ENCODE data around the gene CXorf65.

The CXorf65 gene

DNA sequence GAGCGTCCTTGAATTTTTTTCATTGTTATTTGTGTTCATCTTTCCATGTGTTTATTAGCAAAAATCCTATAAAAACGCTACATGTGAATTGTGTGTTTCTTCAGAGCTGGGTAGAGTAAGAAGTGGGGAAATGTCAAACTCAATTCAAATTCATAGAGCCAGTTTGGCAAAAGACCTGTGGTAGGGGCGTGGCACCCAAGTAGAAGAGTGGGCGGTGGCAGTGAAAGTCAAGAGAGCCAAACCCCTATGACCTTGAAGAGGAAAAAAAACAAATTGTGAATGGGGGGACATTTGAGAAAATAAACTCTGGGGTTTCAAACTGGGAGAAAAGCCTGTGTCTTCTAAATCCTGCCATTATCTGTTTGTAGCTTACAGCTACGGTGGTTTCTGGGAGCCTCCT lies 15.3 kb downstream of the CXorf65 start:
- Histone ChIP-seq H3K9me3 (ENCODE audit: control insufficient read depth, low read length) (no peaks in the 10 kb centered on the region), H3K4me3 (ENCODE audit: low read length) (no peak overlapping the region), H3K4me1 (ENCODE audit: control insufficient read depth, insufficient read depth, low read length) (peaks cover 2% of the 10 kb centered on the region), H3K9ac (ENCODE audit: low read length) (no peak overlapping the region), H3K36me3 (ENCODE audit: control insufficient read depth, insufficient read depth, low read length, severe bottlenecking) (no peaks in the 10 kb centered on the region), H3K27me3 (replicated peaks; ENCODE audit: control insufficient read depth, insufficient read depth, low read length) (peaks cover 1% of the 10 kb centered on the region)
- no peak for DNase-seq (ENCODE audit: low read depth)

DNA sequence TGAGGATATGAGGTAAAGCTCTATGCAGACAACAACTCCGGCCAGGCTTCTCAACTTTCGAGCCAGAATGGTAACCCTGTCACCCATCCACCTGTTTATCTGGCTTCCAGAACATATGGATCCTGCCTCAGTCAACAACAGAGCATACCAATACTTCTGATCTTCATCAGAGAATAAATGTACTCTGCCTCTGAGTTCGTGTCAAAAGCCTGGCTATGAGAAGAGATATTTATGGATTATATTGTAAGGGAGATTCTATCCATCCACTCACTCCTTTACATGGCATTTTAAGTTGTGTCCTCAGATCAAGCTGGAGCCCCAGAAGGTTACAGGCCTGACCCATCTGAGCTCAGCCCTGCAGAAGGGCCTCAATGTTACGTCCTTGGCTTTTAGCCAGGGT lies 20.6 kb downstream of the CXorf65 start:
- Histone ChIP-seq H3K4me3 (ENCODE audit: low read length) (no peak overlapping the region), H3K9ac (ENCODE audit: low read length) (no peak overlapping the region), H3K27me3 (replicated peaks; ENCODE audit: control insufficient read depth, insufficient read depth, low read length) (peaks cover 4% of the 10 kb centered on the region), H3K36me3 (ENCODE audit: control insufficient read depth, insufficient read depth, low read length, severe bottlenecking) (no peaks in the 10 kb centered on the region), H3K9me3 (ENCODE audit: control insufficient read depth, low read length) (no peaks in the 10 kb centered on the region), H3K4me1 (ENCODE audit: control insufficient read depth, insufficient read depth, low read length) (no peaks in the 10 kb centered on the region)
- DNase-seq (ENCODE audit: low read depth) = no peak

DNA sequence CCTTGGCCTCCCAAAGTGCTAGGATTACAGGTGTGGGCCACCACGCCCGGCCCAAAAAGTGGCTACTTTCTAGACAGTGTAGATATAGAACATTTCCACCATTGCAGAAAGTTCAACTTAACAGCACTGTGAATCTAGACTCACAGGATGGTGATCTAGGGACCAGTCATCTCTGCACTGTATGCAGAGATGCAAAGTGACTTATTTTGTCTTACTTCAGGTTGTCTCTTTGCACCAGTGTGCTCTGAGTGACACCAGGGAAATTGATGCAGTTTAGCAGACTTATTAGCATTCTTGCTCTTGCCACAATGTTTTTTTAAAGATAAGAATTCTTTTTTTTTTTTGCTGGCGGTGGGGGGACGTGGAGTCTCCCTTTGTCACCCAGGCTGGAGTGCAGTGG lies 23.7 kb downstream of the CXorf65 start:
- H3K36me3 ChIP-seq (ENCODE audit: control insufficient read depth, insufficient read depth, low read length, severe bottlenecking) = no peaks in the 10 kb centered on the region
- H3K9me3 ChIP-seq (ENCODE audit: control insufficient read depth, low read length) = no peaks in the 10 kb centered on the region
- DNase-seq (ENCODE audit: low read depth) = no peak
- H3K4me1 ChIP-seq (ENCODE audit: control insufficient read depth, insufficient read depth, low read length) = no peaks in the 10 kb centered on the region
- H3K4me3 ChIP-seq (ENCODE audit: low read length) = no peak overlapping the region
- peaks cover 4% of the 10 kb centered on the region for H3K27me3 ChIP-seq (replicated peaks; ENCODE audit: control insufficient read depth, insufficient read depth, low read length)
- H3K9ac ChIP-seq (ENCODE audit: low read length) = no peak overlapping the region

DNA sequence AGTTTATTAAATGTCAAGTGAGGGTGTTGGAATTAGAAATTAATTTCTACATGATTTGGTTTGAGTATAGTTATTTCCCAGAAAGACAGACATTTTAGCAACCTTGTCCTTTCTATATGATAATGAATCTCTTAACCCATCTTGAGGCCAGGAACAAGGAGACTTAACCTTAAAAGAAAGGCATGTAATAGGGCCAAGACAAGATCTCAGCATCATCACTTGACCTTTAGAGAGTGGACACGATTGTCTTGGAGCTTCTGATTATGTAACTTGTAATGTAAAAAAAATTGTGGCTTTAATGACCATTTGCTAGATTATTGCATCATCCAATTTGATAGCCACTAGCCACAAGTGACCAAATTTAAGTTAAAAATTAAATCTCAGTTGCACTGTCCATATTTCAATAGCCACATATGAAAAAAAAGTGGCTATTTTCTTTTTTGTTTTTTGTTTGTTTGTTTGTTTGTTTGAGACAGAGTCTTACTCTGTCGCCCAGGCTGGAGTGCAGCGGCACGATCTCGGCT lies 24.4 kb downstream of the CXorf65 start:
- no peak overlapping the region for H3K9ac ChIP-seq (ENCODE audit: low read length)
- peaks cover 4% of the 10 kb centered on the region for H3K27me3 ChIP-seq (replicated peaks; ENCODE audit: control insufficient read depth, insufficient read depth, low read length)
- no peaks in the 10 kb centered on the region for H3K4me1 ChIP-seq (ENCODE audit: control insufficient read depth, insufficient read depth, low read length)
- no peaks in the 10 kb centered on the region for H3K9me3 ChIP-seq (ENCODE audit: control insufficient read depth, low read length)
- H3K36me3 ChIP-seq (ENCODE audit: control insufficient read depth, insufficient read depth, low read length, severe bottlenecking) = no peaks in the 10 kb centered on the region
- no peak for DNase-seq (ENCODE audit: low read depth)
- H3K4me3 ChIP-seq (ENCODE audit: low read length) = no peak overlapping the region

DNA sequence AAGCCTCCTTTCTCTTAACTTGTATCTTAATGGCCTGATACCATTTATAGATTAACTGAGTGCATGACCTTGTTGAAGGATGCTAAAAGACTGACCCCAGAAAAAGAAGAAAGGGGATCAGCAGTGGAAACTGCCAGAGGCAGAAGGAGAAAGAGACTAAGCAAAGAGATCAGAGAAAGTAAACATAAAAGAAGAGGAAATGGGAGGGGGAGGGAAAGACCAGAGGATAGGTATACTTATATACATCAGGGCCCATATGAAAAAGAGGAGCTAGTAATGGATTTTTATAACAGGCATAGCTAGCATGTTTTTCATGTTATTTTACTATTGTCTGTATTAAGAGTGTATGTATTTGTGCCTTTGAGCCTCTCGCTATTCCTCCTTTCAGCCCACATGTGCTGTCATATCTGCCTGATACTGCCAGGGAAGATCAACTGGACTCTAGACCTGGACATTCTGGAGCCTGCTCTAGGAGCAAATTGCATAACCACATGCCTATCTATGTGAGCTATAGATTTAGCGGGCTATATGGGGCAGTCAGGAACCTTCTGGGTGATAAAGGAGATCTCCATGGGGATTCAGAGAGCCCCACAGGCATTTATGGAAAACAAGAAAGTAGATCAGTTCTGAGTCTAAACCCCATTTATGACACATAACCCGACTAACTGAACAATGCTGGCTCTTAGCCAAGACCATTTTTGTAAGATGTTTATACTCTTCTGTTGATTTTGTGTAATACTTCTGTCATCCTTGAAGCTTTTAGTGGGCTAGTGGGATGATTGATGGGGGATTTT lies 25.0 kb downstream of the CXorf65 start:
- peaks cover 9% of the 10 kb centered on the region for H3K27me3 ChIP-seq (replicated peaks; ENCODE audit: control insufficient read depth, insufficient read depth, low read length)

DNA sequence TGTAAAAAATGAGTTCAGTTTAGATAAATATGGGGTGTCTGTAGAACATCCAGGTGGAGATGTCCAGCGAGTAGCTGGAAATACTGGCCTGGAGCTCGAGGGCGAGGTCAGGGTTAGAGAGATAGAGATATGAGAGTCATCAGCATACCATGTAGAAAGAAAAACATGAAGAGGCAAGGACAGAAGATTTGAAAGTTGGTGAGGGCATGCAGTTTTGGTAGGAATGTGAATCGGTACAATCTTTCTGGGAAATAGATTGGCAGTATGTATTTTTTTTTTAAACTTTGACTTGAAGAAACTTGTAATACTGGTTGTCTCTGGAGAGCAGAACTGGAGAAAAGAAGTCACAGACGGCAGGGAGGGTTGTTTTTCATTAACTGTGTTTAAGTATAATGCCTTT lies 36.0 kb downstream of the CXorf65 start:
- DNase-seq (ENCODE audit: low read depth) = no peak
- Histone ChIP-seq H3K27me3 (replicated peaks; ENCODE audit: control insufficient read depth, insufficient read depth, low read length) (peaks cover 13% of the 10 kb centered on the region), H3K4me1 (ENCODE audit: control insufficient read depth, insufficient read depth, low read length) (no peaks in the 10 kb centered on the region), H3K9ac (ENCODE audit: low read length) (no peak overlapping the region), H3K9me3 (ENCODE audit: control insufficient read depth, low read length) (no peaks in the 10 kb centered on the region), H3K36me3 (ENCODE audit: control insufficient read depth, insufficient read depth, low read length, severe bottlenecking) (no peaks in the 10 kb centered on the region), H3K4me3 (ENCODE audit: low read length) (no peak overlapping the region)

More for the DNA sequence above, 25.0 kb downstream of the CXorf65 start:
- Histone ChIP-seq H3K9ac (ENCODE audit: low read length) (no peak overlapping the region), H3K4me1 (ENCODE audit: control insufficient read depth, insufficient read depth, low read length) (no peaks in the 10 kb centered on the region), H3K36me3 (ENCODE audit: control insufficient read depth, insufficient read depth, low read length, severe bottlenecking) (no peaks in the 10 kb centered on the region), H3K9me3 (ENCODE audit: control insufficient read depth, low read length) (no peaks in the 10 kb centered on the region), H3K4me3 (ENCODE audit: low read length) (no peak overlapping the region)
- peak; percentile 34 for DNase-seq (ENCODE audit: low read depth)

DNA sequence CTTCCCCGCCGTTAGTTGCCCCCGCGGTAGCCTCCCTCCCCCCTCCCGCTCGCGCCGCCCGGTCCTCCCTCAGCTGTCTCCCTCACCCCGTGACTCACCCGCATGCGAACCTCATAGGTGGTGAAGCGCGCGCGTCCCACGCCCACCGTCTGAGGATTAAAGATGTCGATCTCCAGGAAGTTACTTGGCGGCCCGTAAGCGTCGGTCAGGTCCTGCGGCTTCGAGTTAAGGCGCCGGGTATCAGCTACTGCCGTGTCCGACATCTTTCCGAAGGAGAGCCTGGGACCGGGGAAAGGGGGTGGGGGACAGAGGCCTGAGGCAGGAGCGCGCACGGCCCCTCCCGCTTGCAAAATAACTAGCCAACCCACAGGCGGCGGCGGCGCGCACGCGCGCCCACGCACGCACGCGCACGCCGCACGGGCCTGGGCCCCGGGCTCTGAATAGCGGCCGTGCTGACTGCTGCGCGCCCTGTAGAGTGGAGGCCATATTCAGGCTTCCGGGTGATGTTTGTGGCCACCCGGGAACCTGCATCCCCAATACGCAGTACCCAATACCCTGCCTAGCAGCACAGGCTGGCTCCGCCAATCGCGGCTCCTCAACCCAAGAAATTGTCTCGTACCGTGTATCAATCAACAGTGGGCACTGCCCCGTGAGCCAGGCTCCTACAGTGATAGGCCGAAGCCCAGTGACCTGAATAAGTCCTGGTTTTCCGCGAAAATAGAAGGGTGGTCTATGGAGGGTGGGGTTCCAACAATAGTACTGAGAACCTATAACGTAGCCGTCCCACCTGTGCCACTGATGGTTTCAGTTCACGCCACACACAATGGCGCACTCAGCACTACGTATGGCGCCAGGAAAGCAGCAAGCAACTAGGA lies 38.3 kb downstream of the CXorf65 start, which contains the start of gene SNX12:
SNX12 (minus strand) TSS at position 291 of the 875 bp plus-strand sequence; CDS start at position 263, 28 bp downstream.
- peak within 1 kb of the TSS; percentile 87 for H3K4me3 ChIP-seq (ENCODE audit: low read length)
- DNase-seq (ENCODE audit: low read depth) = peak; percentile 94
- H3K9me3 ChIP-seq (ENCODE audit: control insufficient read depth, low read length) = no peaks in the 10 kb centered on the region
- peaks cover 4% of the 10 kb centered on the region for H3K27me3 ChIP-seq (replicated peaks; ENCODE audit: control insufficient read depth, insufficient read depth, low read length)
- peak within 1 kb of the TSS; percentile 83 for H3K9ac ChIP-seq (ENCODE audit: low read length)
- H3K4me1 ChIP-seq (ENCODE audit: control insufficient read depth, insufficient read depth, low read length) = no peaks in the 10 kb centered on the region
- no peaks in the 10 kb centered on the region for H3K36me3 ChIP-seq (ENCODE audit: control insufficient read depth, insufficient read depth, low read length, severe bottlenecking)

DNA sequence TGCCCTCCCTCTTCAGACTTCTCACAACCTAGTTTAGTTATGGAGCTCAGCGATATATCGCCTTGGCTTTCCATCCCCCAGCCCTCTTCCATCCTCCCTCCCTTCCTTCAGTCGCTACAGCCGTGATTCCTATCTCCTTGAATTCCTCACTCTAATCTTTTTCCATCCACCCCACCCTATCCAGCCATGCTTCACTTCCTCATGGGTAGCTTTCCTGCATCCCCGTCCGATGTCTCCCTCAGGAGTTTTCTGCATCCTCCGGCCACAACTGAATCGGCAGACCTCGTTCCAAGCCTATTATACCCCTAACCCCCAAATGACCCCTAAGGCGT lies 38.9 kb downstream of the CXorf65 start:
- Histone ChIP-seq H3K4me3 (ENCODE audit: low read length) (peak overlapping the region; percentile 85), H3K9ac (ENCODE audit: low read length) (peak overlapping the region; percentile 83), H3K9me3 (ENCODE audit: control insufficient read depth, low read length) (no peaks in the 10 kb centered on the region), H3K4me1 (ENCODE audit: control insufficient read depth, insufficient read depth, low read length) (no peaks in the 10 kb centered on the region), H3K27me3 (replicated peaks; ENCODE audit: control insufficient read depth, insufficient read depth, low read length) (peaks cover 4% of the 10 kb centered on the region), H3K36me3 (ENCODE audit: control insufficient read depth, insufficient read depth, low read length, severe bottlenecking) (peaks cover under 1% of the 10 kb centered on the region)
- no peak for DNase-seq (ENCODE audit: low read depth)

DNA sequence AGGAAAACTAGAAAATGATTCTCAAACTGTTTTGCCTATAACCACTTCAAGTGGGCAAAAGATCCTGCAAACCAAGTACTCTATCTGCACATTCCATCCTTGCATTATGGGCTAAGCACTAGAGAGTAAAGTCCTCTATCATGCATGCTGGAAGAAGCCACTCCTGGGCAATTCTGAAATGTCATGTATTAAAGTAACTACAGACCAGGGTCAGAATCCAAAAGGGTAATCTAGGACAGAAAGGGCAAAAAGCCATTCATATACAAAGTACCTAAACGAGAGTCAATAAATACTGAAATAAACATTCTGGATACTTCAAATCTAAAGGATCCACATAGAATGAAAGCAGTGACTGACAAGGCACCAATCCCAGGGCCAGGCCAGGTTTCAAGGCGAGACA lies 39.5 kb downstream of the CXorf65 start:
- H3K9ac ChIP-seq (ENCODE audit: low read length) = peak overlapping the region; percentile 83

DNA sequence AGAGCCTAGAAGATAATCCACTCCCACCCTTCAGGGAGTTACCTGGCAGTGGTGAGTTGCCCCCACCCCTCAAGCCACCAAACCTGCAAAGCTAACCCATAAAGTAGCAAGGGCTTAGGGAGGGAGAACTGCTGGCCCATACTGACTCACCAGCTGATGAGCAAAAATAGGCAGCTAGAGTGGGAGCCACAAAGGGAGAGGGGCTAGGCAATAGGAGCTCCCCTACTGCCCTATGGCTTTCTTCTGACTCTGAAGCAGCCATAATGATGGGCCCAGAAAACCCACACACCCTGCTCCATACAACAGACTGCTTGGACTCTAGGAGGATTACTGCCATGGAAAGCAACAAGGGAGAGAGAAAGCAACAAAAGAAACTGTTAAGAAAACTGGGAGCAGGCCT lies 46.4 kb downstream of the CXorf65 start:
- Histone ChIP-seq H3K4me1 (ENCODE audit: control insufficient read depth, insufficient read depth, low read length) (peaks cover 13% of the 10 kb centered on the region), H3K9me3 (ENCODE audit: control insufficient read depth, low read length) (no peaks in the 10 kb centered on the region), H3K36me3 (ENCODE audit: control insufficient read depth, insufficient read depth, low read length, severe bottlenecking) (peaks cover 27% of the 10 kb centered on the region), H3K27me3 (replicated peaks; ENCODE audit: control insufficient read depth, insufficient read depth, low read length) (peaks cover 4% of the 10 kb centered on the region), H3K4me3 (ENCODE audit: low read length) (no peak overlapping the region), H3K9ac (ENCODE audit: low read length) (no peak overlapping the region)
- no peak for DNase-seq (ENCODE audit: low read depth)

More for the DNA sequence above, 39.5 kb downstream of the CXorf65 start:
- DNase-seq (ENCODE audit: low read depth) = peak; percentile 14
- H3K4me1 ChIP-seq (ENCODE audit: control insufficient read depth, insufficient read depth, low read length) = no peaks in the 10 kb centered on the region
- H3K4me3 ChIP-seq (ENCODE audit: low read length) = peak overlapping the region; percentile 85
- peaks cover 4% of the 10 kb centered on the region for H3K27me3 ChIP-seq (replicated peaks; ENCODE audit: control insufficient read depth, insufficient read depth, low read length)
- peaks cover 3% of the 10 kb centered on the region for H3K36me3 ChIP-seq (ENCODE audit: control insufficient read depth, insufficient read depth, low read length, severe bottlenecking)
- no peaks in the 10 kb centered on the region for H3K9me3 ChIP-seq (ENCODE audit: control insufficient read depth, low read length)

DNA sequence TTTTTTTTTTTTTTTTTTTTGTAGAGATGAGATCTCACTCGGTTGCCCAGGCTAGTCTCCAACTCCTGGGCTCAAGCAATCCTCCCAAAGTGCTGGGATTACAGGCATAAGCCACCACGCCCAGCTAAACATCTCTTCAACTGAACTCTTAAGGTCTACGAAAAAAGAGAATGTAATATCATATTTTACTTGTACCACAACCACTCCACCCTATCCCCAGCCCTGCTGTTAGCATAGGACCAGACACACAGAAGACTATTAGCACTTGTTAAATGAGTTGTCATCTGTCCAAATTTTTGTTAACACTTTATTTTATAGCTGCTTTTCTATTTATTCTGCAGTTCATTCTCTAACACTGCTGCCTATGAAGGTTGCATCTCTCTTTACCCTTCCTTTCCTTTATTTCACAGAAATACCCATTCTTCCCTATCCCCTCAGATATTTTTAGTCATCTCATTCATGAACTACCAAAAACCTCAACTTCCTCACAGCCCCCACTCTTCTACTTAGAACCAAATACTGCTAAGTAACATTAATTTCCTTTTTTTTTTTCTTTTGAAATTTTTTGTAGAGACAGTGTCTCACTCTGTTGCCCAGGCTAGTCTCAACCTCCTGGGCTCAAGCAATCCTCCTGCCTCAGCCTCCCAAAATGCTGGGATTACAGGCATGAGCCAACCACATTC lies 48.6 kb downstream of the CXorf65 start:
- peaks cover 27% of the 10 kb centered on the region for H3K36me3 ChIP-seq (ENCODE audit: control insufficient read depth, insufficient read depth, low read length, severe bottlenecking)
- peaks cover 13% of the 10 kb centered on the region for H3K4me1 ChIP-seq (ENCODE audit: control insufficient read depth, insufficient read depth, low read length)
- no peak for DNase-seq (ENCODE audit: low read depth)

More for the DNA sequence above, 48.6 kb downstream of the CXorf65 start:
- Histone ChIP-seq H3K9me3 (ENCODE audit: control insufficient read depth, low read length) (no peaks in the 10 kb centered on the region), H3K9ac (ENCODE audit: low read length) (no peak overlapping the region), H3K4me3 (ENCODE audit: low read length) (no peak overlapping the region), H3K27me3 (replicated peaks; ENCODE audit: control insufficient read depth, insufficient read depth, low read length) (no peaks in the 10 kb centered on the region)

Data from adipocyte (in vitro differentiated cells).